ENCODE data around the gene SLC6A2.

- no peak for TF ChIP-seq CTCF (conservative IDR thresholded peaks at IDR 0.05; ENCODE audit: low read depth, low read length)
- TF ChIP-seq EZH2 (IDR thresholded peaks at IDR 0.05; ENCODE audit: low read length, unreplicated experiment) = no peak
These were observed 15.6 kb downstream of the SLC6A2 start for GRCh38 chr16:55671206-55671973.

All from PC-3 (cell line).